Measurements from ENCODE around the gene GRIN1. TPM values are rescaled to one million over a fixed set of nuclear protein-coding genes. Genes with fewer than 3 reads are reported as not detected.
A peak's percentile ranks its signal among the peaks of the same experiment; 100 is the strongest.

GRIN1 gene
- total RNA-seq, 2 donors from 2014 or later, result 0.35 to 0.73 TPM

DNA sequence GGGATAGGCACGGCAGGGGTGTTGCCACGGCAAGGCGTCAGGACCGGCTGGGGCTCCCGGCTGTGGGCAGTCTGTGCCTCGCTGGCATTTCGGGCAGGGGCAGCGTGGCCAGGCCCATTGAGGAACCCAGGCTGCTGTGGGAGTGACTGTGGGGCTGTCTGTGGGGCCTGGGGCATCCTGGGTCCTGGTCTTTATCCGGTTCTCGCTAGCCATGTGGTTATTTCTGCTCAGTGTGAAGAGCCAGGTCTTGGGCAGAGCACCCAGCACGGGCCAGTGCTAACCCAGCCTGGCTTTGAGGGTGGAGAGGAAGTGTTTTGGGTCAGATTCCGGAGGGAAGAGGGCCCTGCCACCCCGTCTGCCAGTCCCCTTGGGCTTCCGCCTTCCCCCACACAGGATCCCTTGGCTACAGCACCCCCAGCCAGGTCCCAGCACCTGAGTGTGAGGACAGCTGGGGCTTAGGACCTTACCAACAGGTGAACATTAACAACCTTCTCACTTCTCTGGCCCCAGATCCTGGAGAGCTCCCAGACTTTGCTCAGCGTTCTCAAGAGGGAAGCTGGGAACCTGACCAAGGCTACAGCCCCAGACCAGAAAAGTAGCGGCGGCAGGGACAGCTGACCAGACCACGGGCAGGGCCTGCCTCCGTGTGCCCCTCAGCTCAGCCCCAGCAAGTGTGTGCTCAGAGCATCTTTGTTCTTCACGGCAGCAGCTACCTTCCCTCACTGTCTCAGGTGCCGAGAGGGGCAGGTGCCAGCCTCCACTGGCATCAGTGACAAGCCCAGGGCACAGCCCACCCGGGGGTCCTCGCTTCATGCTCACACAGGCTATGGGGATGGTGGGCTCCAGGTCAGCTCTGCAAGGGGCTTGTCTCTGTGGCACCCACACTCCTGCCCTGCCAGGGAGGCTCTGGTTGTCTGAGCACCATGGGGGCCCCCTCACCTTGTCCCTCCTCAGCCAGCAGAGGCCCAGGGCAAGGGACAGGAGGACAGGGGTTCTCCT, 50.6 kb downstream of the GRIN1 start:
- Mint-ChIP-seq H3K9me3 (no peaks in the 10 kb centered on the region), H3K4me3 (peak overlapping the region; percentile 83), H3K27me3 (ENCODE audit: insufficient read depth) (no peaks in the 10 kb centered on the region), H3K27ac (peak overlapping the region; percentile 95), H3K36me3 (ENCODE audit: low read depth) (peaks cover 8% of the 10 kb centered on the region), H3K4me1 (peaks cover 19% of the 10 kb centered on the region)
- Histone ChIP-seq H3K9me3 (ENCODE audit: control insufficient read depth, low read length) (no peaks in the 10 kb centered on the region), H3K4me1 (ENCODE audit: control insufficient read depth, insufficient read depth, low read length) (peaks cover 25% of the 10 kb centered on the region), H3K36me3 (ENCODE audit: control insufficient read depth, insufficient read depth, low read length) (peaks cover 25% of the 10 kb centered on the region), H3K27me3 (ENCODE audit: control insufficient read depth, insufficient read depth, low read length, poor library complexity, severe bottlenecking) (no peaks in the 10 kb centered on the region), H3K27ac (ENCODE audit: low read depth, low read length) (peak overlapping the region; percentile 89), H3K4me3 (ENCODE audit: low read length) (peak overlapping the region; percentile 91), H3K9ac (ENCODE audit: extremely low read depth, low read length, poor library complexity, severe bottlenecking) (peak overlapping the region; percentile 69)
- DNase-seq, result no peak
- TF ChIP-seq, protein P1, sequence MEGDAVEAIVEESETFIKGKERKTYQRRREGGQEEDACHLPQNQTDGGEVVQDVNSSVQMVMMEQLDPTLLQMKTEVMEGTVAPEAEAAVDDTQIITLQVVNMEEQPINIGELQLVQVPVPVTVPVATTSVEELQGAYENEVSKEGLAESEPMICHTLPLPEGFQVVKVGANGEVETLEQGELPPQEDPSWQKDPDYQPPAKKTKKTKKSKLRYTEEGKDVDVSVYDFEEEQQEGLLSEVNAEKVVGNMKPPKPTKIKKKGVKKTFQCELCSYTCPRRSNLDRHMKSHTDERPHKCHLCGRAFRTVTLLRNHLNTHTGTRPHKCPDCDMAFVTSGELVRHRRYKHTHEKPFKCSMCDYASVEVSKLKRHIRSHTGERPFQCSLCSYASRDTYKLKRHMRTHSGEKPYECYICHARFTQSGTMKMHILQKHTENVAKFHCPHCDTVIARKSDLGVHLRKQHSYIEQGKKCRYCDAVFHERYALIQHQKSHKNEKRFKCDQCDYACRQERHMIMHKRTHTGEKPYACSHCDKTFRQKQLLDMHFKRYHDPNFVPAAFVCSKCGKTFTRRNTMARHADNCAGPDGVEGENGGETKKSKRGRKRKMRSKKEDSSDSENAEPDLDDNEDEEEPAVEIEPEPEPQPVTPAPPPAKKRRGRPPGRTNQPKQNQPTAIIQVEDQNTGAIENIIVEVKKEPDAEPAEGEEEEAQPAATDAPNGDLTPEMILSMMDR (conservative IDR thresholded peaks at IDR 0.05), result no peak
- 38 to 53% methylated on average over 10 to 23 of the region's 23 CpGs for WGBS, 2 experiments (ENCODE audit: insufficient coverage in 1 of 2, insufficient read length in 1 of 2)

DNA sequence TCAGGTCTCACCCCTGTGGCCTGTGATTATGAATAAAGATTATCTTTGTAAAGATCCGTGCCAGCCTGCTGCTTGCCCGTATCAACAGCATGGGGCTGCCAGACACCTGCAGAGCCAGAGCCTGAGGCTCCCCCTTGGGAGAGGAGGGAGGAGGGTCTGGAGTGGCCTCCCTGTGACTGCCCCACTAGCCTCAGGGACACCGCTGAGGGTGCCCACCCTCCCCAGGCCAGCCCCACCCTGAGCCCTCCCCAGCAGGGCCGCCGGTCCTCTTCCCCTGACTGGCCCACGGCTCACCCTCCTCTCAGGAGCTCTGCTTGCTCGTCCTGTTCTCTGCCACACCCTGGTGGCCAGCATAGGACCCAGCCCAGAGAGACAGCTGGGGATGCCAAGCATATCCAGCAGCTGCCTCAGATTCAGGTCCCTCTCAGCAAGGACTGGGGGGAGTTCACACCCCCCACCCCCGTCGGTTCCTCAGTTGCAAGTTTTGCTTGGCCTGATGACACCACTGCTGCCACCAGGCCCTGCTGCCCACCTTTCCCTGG, 51.4 kb downstream of the GRIN1 start:
- Histone ChIP-seq H3K27ac (ENCODE audit: low read depth, low read length) (no peak overlapping the region), H3K4me3 (ENCODE audit: low read length) (no peak overlapping the region), H3K9me3 (ENCODE audit: control insufficient read depth, low read length) (no peaks in the 10 kb centered on the region), H3K36me3 (ENCODE audit: control insufficient read depth, insufficient read depth, low read length) (peaks cover 25% of the 10 kb centered on the region), H3K4me1 (ENCODE audit: control insufficient read depth, insufficient read depth, low read length) (peaks cover 26% of the 10 kb centered on the region), H3K27me3 (ENCODE audit: control insufficient read depth, insufficient read depth, low read length, poor library complexity, severe bottlenecking) (no peaks in the 10 kb centered on the region), H3K9ac (ENCODE audit: extremely low read depth, low read length, poor library complexity, severe bottlenecking) (no peak overlapping the region)
- Mint-ChIP-seq H3K27me3 (ENCODE audit: insufficient read depth) (no peaks in the 10 kb centered on the region), H3K9me3 (no peaks in the 10 kb centered on the region), H3K4me3 (peak overlapping the region; percentile 83), H3K27ac (peak overlapping the region; percentile 58), H3K4me1 (peaks cover 22% of the 10 kb centered on the region), H3K36me3 (ENCODE audit: low read depth) (peaks cover 9% of the 10 kb centered on the region)
- TF ChIP-seq, protein P1 (conservative IDR thresholded peaks at IDR 0.05), result no peak
- 80 to 92% methylated on average over 1 to 9 of the region's 9 CpGs for whole genome bisulfite sequencing, 2 experiments (ENCODE audit: insufficient coverage in 1 of 2, insufficient read length in 1 of 2)
- no peak for DNase-seq

DNA sequence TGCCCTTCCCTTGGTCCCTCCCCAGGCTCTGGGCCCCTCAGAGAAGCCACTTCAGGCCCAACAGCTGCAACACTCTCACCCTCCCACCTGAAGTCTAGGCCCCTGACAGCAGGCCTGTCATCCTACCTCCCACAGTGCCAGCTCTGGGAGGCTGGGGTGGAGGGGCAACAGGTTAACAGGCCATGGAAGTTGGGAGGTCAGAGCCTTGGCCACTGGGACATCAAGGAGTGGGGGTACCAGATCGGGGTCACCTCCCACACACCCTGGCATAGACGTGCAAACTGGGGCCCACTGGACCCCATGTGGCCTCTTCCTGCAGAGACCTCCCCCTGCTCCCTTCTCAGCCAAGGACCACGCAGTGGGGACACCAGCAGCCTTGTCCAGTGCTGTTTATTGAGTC, 52.3 kb downstream of the GRIN1 start:
- Histone ChIP-seq H3K27me3 (ENCODE audit: control insufficient read depth, insufficient read depth, low read length, poor library complexity, severe bottlenecking) (no peaks in the 10 kb centered on the region), H3K36me3 (ENCODE audit: control insufficient read depth, insufficient read depth, low read length) (peaks cover 25% of the 10 kb centered on the region), H3K4me3 (ENCODE audit: low read length) (no peak overlapping the region), H3K4me1 (ENCODE audit: control insufficient read depth, insufficient read depth, low read length) (peaks cover 26% of the 10 kb centered on the region), H3K9me3 (ENCODE audit: control insufficient read depth, low read length) (no peaks in the 10 kb centered on the region), H3K9ac (ENCODE audit: extremely low read depth, low read length, poor library complexity, severe bottlenecking) (no peak overlapping the region), H3K27ac (ENCODE audit: low read depth, low read length) (no peak overlapping the region)
- Mint-ChIP-seq H3K4me1 (peaks cover 23% of the 10 kb centered on the region), H3K36me3 (ENCODE audit: low read depth) (peaks cover 9% of the 10 kb centered on the region), H3K27me3 (ENCODE audit: insufficient read depth) (no peaks in the 10 kb centered on the region), H3K4me3 (no peak overlapping the region), H3K9me3 (no peaks in the 10 kb centered on the region), H3K27ac (no peak overlapping the region)
- 88 to 95% methylated on average over 3 of the region's 3 CpGs for WGBS, 2 experiments (ENCODE audit: insufficient coverage in 1 of 2, insufficient read length in 1 of 2)
- no peak for DNase-seq
- TF ChIP-seq, protein P1 (conservative IDR thresholded peaks at IDR 0.05), result no peak
